D721Med (cell line): Measurements from ENCODE around the gene CCDC88C.

Experiments used
- DNase-seq: peaks from one replicate; pipeline ENCODE4 v3.0.0; 2011; ENCODE audit warnings: low spot score; ENCODE audit not compliant: insufficient read length
- FAIRE-seq: peaks from 2 replicates; lab custom pipeline; 2011; peaks lifted over from hg19 to GRCh38; lab: Jason Lieb, UNC
- TF ChIP-seq, protein P1 (sequence below): IDR thresholded peaks from 2 replicates; pipeline ENCODE4 v1.5.1; 2012; ENCODE audit warnings: mild to moderate bottlenecking, control low read depth; ENCODE audit not compliant: insufficient read depth; ENCODE audit errors: missing control alignments

The CCDC88C gene

DNA sequence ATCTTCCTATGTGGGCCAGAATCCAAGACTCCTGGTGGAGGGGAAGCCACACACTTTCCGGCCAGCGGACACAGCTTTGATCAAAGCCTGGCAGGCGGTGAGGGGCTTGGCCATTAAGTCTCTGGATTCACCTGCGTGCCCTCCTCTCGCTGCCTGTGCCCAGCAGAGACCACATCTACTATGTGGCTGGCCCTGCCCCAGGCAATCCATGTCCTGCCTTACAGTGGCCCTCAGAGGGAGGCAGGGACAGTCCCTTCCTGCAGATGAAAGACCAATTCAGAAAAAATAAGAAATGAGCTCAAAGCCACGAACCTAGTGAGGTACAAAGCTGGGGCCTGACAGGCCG, 90.4 kb downstream of the CCDC88C start:
- DNase-seq = no peak
- TF ChIP-seq, protein P1, sequence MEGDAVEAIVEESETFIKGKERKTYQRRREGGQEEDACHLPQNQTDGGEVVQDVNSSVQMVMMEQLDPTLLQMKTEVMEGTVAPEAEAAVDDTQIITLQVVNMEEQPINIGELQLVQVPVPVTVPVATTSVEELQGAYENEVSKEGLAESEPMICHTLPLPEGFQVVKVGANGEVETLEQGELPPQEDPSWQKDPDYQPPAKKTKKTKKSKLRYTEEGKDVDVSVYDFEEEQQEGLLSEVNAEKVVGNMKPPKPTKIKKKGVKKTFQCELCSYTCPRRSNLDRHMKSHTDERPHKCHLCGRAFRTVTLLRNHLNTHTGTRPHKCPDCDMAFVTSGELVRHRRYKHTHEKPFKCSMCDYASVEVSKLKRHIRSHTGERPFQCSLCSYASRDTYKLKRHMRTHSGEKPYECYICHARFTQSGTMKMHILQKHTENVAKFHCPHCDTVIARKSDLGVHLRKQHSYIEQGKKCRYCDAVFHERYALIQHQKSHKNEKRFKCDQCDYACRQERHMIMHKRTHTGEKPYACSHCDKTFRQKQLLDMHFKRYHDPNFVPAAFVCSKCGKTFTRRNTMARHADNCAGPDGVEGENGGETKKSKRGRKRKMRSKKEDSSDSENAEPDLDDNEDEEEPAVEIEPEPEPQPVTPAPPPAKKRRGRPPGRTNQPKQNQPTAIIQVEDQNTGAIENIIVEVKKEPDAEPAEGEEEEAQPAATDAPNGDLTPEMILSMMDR = no peak
- no peak for FAIRE-seq

DNA sequence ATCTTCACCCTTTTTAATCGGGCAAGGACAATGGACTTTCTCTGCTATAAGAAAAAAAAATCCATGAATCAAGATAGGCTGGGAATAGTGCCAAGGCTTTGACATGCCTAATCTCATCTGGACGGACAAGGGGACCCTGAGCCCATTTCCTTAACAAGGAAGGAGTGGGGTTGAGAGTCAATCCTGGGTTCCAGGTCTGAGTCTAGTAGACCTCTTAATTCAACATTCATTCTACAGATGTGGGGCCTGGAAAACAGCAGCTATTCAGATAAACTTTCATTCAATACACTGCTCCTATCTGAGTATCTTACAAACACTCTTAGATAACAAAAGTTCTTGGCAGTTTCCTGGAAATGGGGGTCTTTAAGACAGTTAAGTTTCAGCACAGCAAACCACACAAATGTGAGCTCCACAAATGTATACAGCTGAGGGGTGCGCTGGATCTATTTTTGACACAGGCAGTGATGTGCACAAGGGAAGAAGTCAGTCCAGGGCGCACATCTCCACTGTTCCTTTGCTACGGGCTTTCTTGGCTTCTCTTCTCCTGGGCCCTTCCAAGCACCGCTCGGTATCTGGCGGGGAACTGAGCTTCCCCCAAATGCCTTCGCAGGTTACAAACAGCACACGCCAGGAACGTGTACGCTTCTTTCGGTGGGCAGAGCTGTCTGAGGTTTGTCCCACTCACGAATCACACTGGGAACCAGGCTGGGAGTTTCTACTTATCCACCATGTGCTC, 90.9 kb downstream of the CCDC88C start:
- TF ChIP-seq, protein P1 = no peak
- DNase-seq = no peak
- FAIRE-seq = no peak

DNA sequence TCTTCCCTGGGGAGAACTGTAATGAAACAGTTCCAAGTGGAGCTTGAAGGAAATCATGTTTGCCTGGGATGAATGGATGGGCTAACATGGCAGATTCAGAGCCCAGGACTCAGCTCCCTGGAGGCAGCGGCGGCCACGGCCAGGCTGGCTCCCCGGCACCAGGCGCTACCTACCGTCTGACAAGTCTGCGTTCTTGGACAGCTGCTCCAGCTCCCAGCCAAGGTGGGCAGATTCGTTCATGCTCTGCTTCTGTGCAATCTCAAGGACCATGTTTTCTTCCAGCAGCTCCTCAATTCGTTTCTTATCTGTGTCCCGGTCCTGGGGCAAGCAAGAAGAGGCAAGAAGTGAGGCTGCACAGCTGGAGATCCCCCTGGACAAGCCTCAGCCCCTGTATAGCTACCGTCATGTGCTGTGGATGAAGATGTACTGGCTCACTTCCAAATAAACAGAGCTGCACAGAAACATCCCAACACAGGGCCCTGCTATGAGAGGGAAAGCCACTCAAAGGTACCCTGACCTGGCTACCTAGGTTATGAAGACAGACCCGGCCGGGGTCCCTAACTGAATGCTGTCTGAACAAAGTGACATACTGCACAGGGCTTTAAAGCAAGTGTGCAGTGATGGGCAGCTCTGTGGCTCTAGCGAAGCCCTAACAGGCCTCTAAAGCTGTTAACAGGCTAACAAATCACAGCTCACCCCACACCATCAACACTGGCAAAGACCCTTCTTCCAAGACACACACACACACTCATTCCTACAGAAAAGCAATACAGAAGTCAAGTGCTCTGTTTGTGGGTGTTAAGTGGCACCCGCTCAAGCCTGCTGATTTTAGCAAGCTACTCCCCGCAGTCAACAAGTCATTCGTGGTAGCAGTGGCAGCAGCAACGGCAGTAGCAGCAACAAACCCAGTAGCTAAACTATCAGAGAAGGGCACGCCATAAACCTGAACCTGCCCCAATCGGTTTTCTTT, 92.7 kb downstream of the CCDC88C start:
- DNase-seq (no peak), FAIRE-seq (no peak)
- TF ChIP-seq, protein P1 = no peak

DNA sequence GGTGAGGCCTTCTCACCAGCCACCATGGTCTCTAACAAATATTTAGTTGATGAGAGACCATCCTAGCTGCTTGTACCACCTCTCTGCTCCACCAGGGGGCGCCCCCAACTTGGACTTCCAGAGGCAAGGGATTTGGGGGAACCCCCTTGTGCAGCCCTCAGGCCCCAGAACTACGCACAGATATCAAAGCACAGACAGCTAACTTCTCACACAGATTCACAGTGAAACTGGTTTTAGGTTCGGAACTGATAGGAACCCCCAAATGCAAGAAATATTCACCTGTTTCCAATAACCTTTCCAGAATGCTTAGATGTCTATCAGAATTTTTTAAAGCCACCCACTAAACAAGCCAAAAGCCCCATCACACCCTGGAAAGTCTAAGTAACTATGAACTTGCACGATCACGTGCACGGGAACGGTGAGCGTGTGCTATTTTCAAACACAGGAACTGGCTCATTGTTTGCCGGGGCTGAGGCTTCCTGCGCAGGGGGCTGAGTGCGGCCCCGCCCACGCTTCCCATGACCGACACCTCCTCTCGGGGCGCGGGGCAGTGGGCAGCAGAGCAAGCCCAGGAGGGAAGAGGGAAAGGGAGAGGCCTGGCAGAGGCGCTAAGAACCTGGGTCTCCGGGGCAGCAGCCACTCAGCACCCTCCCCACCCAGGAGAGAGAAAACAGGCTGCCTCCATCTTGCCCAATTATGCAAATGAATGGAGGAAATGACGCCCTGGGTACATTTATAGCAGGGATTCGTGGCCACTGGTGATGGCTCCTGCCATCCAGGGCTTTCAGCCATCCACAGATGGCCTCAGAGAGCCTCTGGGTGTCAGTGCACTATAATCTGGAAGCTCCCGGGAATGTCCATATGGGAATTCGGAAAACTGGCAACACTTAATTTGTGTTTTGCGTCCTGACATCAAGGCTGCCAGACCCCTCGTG, 93.7 kb downstream of the CCDC88C start:
- FAIRE-seq (peak; percentile 6), DNase-seq (no peak)
- TF ChIP-seq, protein P1 = peak; percentile 88

DNA sequence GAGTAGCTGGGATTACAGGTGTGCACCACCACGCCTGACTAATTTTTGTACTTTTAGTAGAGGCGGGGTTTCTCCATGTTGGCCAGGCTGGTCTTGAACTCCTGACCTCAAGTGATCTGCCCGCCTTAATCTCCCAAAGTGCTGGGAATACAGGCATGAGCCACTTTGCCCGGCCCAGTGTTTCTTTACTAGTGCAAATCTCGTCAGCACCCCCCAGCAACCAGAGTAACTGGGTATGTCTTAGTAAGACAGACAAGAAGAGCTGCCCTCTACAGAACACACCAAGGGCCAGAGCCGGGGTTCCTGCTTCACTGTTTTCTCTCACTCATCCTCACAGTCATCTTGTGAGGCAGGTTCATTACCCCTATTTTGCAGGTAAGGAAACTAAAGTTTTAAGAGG, 94.6 kb downstream of the CCDC88C start:
- FAIRE-seq (no peak), DNase-seq (no peak)
- TF ChIP-seq, protein P1 = no peak

DNA sequence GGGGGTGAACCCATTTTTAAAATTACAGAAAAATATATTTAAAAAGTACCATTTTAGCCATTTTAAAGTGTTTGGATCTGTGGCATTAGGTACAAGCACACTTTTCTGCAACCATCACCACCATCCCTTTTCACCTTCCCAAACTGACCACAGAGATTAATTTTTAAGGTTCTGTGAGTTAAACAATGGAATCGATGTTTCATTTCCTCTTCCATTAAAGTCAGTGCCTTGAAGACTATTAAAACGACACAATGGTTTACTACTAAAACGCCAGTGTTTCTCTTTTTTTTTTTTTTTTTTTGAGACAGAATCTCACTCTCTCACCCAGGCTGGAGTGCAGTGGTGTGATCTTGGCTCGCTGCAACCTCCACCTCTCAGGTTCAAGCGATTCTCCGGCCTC, 95.0 kb downstream of the CCDC88C start:
- TF ChIP-seq, protein P1 = no peak
- FAIRE-seq (no peak), DNase-seq (no peak)
